Pancreas (tissue), 10 donors: ENCODE data around the gene DCP1A. TPM values are rescaled to one million over a fixed set of nuclear protein-coding genes. Genes with fewer than 3 reads are reported as not detected.

Experiments
- ATAC-seq, 4 donors: fragments of 200-7000 bp; cut with Tn5 transposase; one replicate each; pipeline versions ENCODE4 v1.8.0 to v1.9.1; 2020; ENCODE audit warnings: mild to moderate bottlenecking in 4 of 4, moderate library complexity in 4 of 4
- DNase-seq, 6 donors: peaks; one replicate each; pipeline ENCODE4 v3.0.0-alpha.2; 2020
- FAIRE-seq: peaks from 2 replicates; lab custom pipeline; 2012; peaks lifted over from hg19 to GRCh38; lab: Jason Lieb, UNC
- H3K27ac ChIP-seq, 4 donors: fragments of 200-600 bp; sonication (generic); 1 replicate in 3 of 4; 2 replicates in 1 of 4; pipeline versions ENCODE4 v1.5.0 to v1.8.0; 2020
- H3K27me3 ChIP-seq, 4 donors: fragments of 200-600 bp; one replicate each; pipeline ENCODE4 v1.8.0; 2021
- H3K36me3 ChIP-seq, 3 donors: fragments of 200-600 bp; sonication (generic) in 1 of 3; one replicate each; pipeline versions ENCODE4 v1.5.0 to v1.8.0; 2020 to 2021
- H3K4me1 ChIP-seq, 3 donors: fragments of 200-600 bp; one replicate each; pipeline ENCODE4 v1.8.0; 2021
- H3K4me3 ChIP-seq, 4 donors: fragments of 200-600 bp; sonication (generic) in 2 of 4; one replicate each; pipeline versions ENCODE4 v1.5.0 to v1.8.0; 2020 to 2021
- H3K9me3 ChIP-seq, 4 donors: fragments of 200-600 bp; one replicate each; pipeline ENCODE4 v1.8.0; 2021
- WGBS, 2 donors: extraction: QIAGEN DNeasy Blood & Tissue Kit; methylation state at CpG; one replicate each; pipeline ENCODE4 v1.1.7; 2013; 5-methylcytosine and 5-hydroxymethylcytosine counted together
- intact Hi-C, 3 donors: fragments of 100-400 bp; cut with DNase I; formaldehyde crosslinking; loops; one replicate each; pipeline versions ENCODE4 v1.11.1 to v1.14.2; 2022
- polyA plus RNA-seq, 2 donors: library from polyadenylated mRNA; stranded (reverse); fragments of 200-250 nt; gene quantifications; one replicate each; pipeline ENCODE4 v1.2.3, GENCODE V29; 2013
- total RNA-seq, 6 donors: library from RNA; stranded (reverse); fragmentation: NEBNext Ultra II Directional in 4 of 6; extraction: Animal tissue kit (Norgen Biotek cat#: 25700) in 4 of 6; gene quantifications; one replicate each; pipeline versions ENCODE4 v1.2.1 to v1.2.4, GENCODE V29; 2021 to 2023
- TF ChIP-seq, protein P1 (sequence below), 4 donors: fragments of 200-600 bp; sonication (generic) in 3 of 4; IDR thresholded peaks; one replicate each; pipeline versions ENCODE4 v1.5.0 to v1.8.0; 2021; ENCODE audit warnings: antibody characterized with exemption in 4 of 4
- donor health status: healthy with polysubstance abuse.
- donor health status: DM: no; HTN: no; CAD: no; lungs with moderate emphysema.
- donor health status: DM: no; HTN: no; CAD: no.
- donor health status: control.
- donor health status: control.
- donor health status: Bipolar disorder and iron deficiency.
- donor health status: DM: yes; HTN: yes; CAD: no.
- donor health status: DM: no; HTN: no; CAD: no.
- donor health status: DM: no; HTN: no; CAD: no.
- donor health status: DM: yes; HTN: yes; CAD: no.

Gene DCP1A
- total and polyA plus RNA-seq, 8 donors, result 4.9 to 13.9 (median 6.9) TPM

DNA sequence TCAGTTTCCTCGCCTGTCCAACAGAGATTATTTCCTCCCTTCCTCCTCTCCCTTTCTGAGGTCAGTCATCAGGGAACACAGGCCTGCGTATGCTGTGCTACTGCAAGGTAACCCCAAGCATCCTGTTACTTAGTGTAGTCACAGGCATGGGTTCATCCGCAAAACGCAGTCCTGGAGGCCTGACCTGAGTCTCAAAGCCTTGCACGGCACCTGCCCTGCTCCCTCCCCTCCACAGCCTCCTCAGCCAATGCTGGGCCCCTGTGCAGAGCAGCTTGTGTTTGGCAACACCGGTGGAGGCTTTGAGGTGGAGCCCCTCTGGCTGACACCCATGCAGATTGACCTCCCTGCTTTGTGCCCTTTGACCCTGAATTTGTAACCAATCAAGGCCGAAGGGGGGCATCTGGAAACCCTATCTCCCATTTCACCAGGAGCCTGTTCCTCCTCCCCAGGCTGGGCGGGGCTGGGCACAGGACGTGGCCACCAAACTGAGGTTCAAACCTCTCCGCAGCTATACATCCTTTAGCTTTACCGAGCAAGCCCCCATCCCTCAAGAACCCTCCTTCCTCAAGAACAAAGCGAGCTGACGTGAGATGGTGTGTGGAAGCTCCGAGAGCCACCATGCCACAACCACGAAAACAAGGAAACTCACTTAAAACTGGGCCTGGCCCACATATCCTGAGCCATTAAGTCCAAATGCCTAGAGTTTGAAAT is 113.1 kb downstream of the DCP1A start:
- intact Hi-C loops, result no loop called here
- Histone ChIP-seq H3K9me3 (no peaks in the 10 kb centered on the region), H3K4me3 (no peak overlapping the region), H3K27ac (no peak overlapping the region), H3K27me3 (no peaks in the 10 kb centered on the region), H3K36me3 (peaks cover 3 to 60% (median 35%) of the 10 kb centered on the region in 3 donors), H3K4me1 (peaks cover 8 to 35% (median 15%) of the 10 kb centered on the region in 3 donors)
- TF ChIP-seq, protein P1, sequence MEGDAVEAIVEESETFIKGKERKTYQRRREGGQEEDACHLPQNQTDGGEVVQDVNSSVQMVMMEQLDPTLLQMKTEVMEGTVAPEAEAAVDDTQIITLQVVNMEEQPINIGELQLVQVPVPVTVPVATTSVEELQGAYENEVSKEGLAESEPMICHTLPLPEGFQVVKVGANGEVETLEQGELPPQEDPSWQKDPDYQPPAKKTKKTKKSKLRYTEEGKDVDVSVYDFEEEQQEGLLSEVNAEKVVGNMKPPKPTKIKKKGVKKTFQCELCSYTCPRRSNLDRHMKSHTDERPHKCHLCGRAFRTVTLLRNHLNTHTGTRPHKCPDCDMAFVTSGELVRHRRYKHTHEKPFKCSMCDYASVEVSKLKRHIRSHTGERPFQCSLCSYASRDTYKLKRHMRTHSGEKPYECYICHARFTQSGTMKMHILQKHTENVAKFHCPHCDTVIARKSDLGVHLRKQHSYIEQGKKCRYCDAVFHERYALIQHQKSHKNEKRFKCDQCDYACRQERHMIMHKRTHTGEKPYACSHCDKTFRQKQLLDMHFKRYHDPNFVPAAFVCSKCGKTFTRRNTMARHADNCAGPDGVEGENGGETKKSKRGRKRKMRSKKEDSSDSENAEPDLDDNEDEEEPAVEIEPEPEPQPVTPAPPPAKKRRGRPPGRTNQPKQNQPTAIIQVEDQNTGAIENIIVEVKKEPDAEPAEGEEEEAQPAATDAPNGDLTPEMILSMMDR (IDR thresholded peaks at IDR 0.05), result no peak
- peak in 1 of 6 donors; percentile 22 for DNase-seq
- 82 to 84% methylated on average over 15 of the region's 15 CpGs for WGBS, 2 donors
- no peak for FAIRE-seq
- ATAC-seq, result no peak

Other genes starting within 250 kb of the DCP1A start
- 10 to 100 TPM; 10.4 to 20.4 (median 17.8) TPM for gene RFT1, start 217.1 kb downstream of the DCP1A start, total RNA-seq
- 1 to 10 TPM; 6.9 TPM for gene RFT1, start 217.1 kb downstream of the DCP1A start, polyA plus RNA-seq
- 10 to 100 TPM; 10.7 to 32.5 (median 14.6) TPM for gene PRKCD, start 186.3 kb downstream of the DCP1A start, total RNA-seq
- gene PRKCD, start 186.3 kb downstream of the DCP1A start, polyA plus RNA-seq, result 10 to 100 TPM; 13.4 to 22.6 TPM
- 100 to 1,000 TPM; 153 to 306 (median 208) TPM for gene TKT, start 91.5 kb downstream of the DCP1A start, total RNA-seq
- gene TKT, start 91.5 kb downstream of the DCP1A start, polyA plus RNA-seq, result 100 to 1,000 TPM; 114 to 122 TPM
- gene CACNA1D, start 147.1 kb upstream of the DCP1A start, total RNA-seq, result 10 to 100 TPM in 3 of 6 donors, 1 to 10 TPM in 3; 5.3 to 14.8 (median 10.2) TPM
- 10 to 100 TPM; 11.3 to 22.8 TPM for gene CACNA1D, start 147.1 kb upstream of the DCP1A start, polyA plus RNA-seq